ENCODE data around the gene ATG2A. TPM values are rescaled to one million over a fixed set of nuclear protein-coding genes. Genes with fewer than 3 reads are reported as not detected.
A peak's percentile ranks its signal among the peaks of the same experiment; 100 is the strongest.

Gene ATG2A
- 100 to 1,000 TPM in 1 of 5 donors, 10 to 100 TPM in 4; 50.9 to 165 (median 55.4) TPM for total RNA-seq
- total RNA-seq (2013) = 24.9 TPM
- 20.7 to 359 (median 104) reads per million in 29 experiments for total RNA-seq

GRCh38 chr11:64916775-64917662 is at the start of gene ATG2A:
Gene ATG2A (minus strand): TSS chr11:64917209. CDS start chr11:64917135, 74 bp downstream.
- ATAC-seq (replicated peaks in 1 of 4) = peak; percentile 95 to 97 (median 96)
- 0% methylated on average over 35 of the region's 57 CpGs for WGBS (ENCODE audit: insufficient coverage)
- DNase-seq = peak; percentile 96 to 99 (median 99)
- Histone ChIP-seq H3K4me1 (ENCODE audit: control insufficient read depth in 1 of 2, extremely low read depth in 1 of 2, insufficient read depth in 2 of 2, low read length in 2 of 2) (peaks cover 5 to 30% of the 10 kb centered on the region in 2 experiments), H3K27ac (ENCODE audit: low read length) (peak within 1 kb of the TSS; percentile 71), H3K27me3 (replicated peaks in 1 of 2; ENCODE audit: control insufficient read depth in 2 of 2, extremely low read depth in 1 of 2, insufficient read depth in 2 of 2, low read length in 1 of 2) (no peaks in the 10 kb centered on the region), H3K9me3 (no peaks in the 10 kb centered on the region), H3K36me3 (ENCODE audit: control insufficient read depth in 2 of 2, extremely low read depth in 1 of 2, insufficient read depth in 1 of 2, low read length in 1 of 2) (peaks cover 12 to 22% of the 10 kb centered on the region in 2 donors), H3K4me3 (ENCODE audit: control insufficient read depth in 1 of 2, extremely low read depth in 1 of 2, low read length in 1 of 2) (peak within 1 kb of the TSS; percentile 93 to 94)
- H3K4me1 Mint-ChIP-seq = peaks cover 24 to 33% (median 33%) of the 10 kb centered on the region in 3 donors
- H3K4me3 Mint-ChIP-seq = peak within 1 kb of the TSS; percentile 82 to 90 (median 84)
- CTCF ChIA-PET = no interaction called here
- POLR2A ChIA-PET = interaction anchor here in 1 of 2 donors (0.6 to 1.0 kb wide), 2 partner anchors 55 to 582 kb away, joined by 3 read pairs; partner anchors contain the start of gene MAJIN
- H3K27ac Mint-ChIP-seq = peak within 1 kb of the TSS; percentile 95 to 97
- no peaks in the 10 kb centered on the region for H3K9me3 Mint-ChIP-seq
- H3K36me3 Mint-ChIP-seq = peaks cover 5% of the 10 kb centered on the region
- H3K27me3 Mint-ChIP-seq = no peaks in the 10 kb centered on the region

GRCh38 chr11:64963072-64963631 is 46.1 kb upstream of the ATG2A start:
- H3K9me3 ChIP-seq = no peaks in the 10 kb centered on the region
- peaks cover 0 to 14% of the 10 kb centered on the region in 2 experiments for H3K27me3 ChIP-seq (replicated peaks in 1 of 2; ENCODE audit: control insufficient read depth in 2 of 2, extremely low read depth in 1 of 2, insufficient read depth in 2 of 2, low read length in 1 of 2)
- DNase-seq = no peak
- Mint-ChIP-seq H3K36me3 (no peaks in the 10 kb centered on the region), H3K27ac (no peak overlapping the region), H3K4me1 (no peaks in the 10 kb centered on the region), H3K9me3 (no peaks in the 10 kb centered on the region), H3K27me3 (peaks cover 0 to 10% of the 10 kb centered on the region in 2 donors), H3K4me3 (no peak overlapping the region)
- ATAC-seq (replicated peaks in 1 of 4) = no peak
- H3K4me3 ChIP-seq (ENCODE audit: control insufficient read depth in 1 of 2, extremely low read depth in 1 of 2, low read length in 1 of 2) = no peak overlapping the region
- H3K27ac ChIP-seq (ENCODE audit: low read length) = no peak overlapping the region
- ChIA-PET POLR2A (no interaction called here), CTCF (no interaction called here)
- H3K36me3 ChIP-seq (ENCODE audit: control insufficient read depth in 2 of 2, extremely low read depth in 1 of 2, insufficient read depth in 1 of 2, low read length in 1 of 2) = no peaks in the 10 kb centered on the region
- no peaks in the 10 kb centered on the region for H3K4me1 ChIP-seq (ENCODE audit: control insufficient read depth in 1 of 2, extremely low read depth in 1 of 2, insufficient read depth in 2 of 2, low read length in 2 of 2)
- WGBS (ENCODE audit: insufficient coverage) = 87% methylated on average over 3 of the region's 5 CpGs

- ATAC-seq (replicated peaks in 1 of 4) (no peak), DNase-seq (no peak)
- H3K9me3 Mint-ChIP-seq = no peaks in the 10 kb centered on the region
- WGBS (ENCODE audit: insufficient coverage) = 83% methylated on average over 1 of the region's 4 CpGs
- ChIA-PET CTCF (no interaction called here), POLR2A (interaction anchor here in 1 of 2 donors (0.7 kb wide), 1 partner anchor 171 kb away, joined by 5 read pairs; no protein-coding TSS in a partner anchor)
- H3K4me1 Mint-ChIP-seq = no peaks in the 10 kb centered on the region
- Histone ChIP-seq H3K9me3 (no peaks in the 10 kb centered on the region), H3K4me3 (ENCODE audit: control insufficient read depth in 1 of 2, extremely low read depth in 1 of 2, low read length in 1 of 2) (no peak overlapping the region), H3K36me3 (ENCODE audit: control insufficient read depth in 2 of 2, extremely low read depth in 1 of 2, insufficient read depth in 1 of 2, low read length in 1 of 2) (no peaks in the 10 kb centered on the region), H3K4me1 (ENCODE audit: control insufficient read depth in 1 of 2, extremely low read depth in 1 of 2, insufficient read depth in 2 of 2, low read length in 2 of 2) (no peaks in the 10 kb centered on the region), H3K27me3 (replicated peaks in 1 of 2; ENCODE audit: control insufficient read depth in 2 of 2, extremely low read depth in 1 of 2, insufficient read depth in 2 of 2, low read length in 1 of 2) (peaks cover 0 to 32% of the 10 kb centered on the region in 2 experiments), H3K27ac (ENCODE audit: low read length) (no peak overlapping the region)
- no peak overlapping the region for H3K27ac Mint-ChIP-seq
- H3K27me3 Mint-ChIP-seq = peaks cover 2 to 10% of the 10 kb centered on the region in 2 donors
- no peak overlapping the region for H3K4me3 Mint-ChIP-seq
- H3K36me3 Mint-ChIP-seq = no peaks in the 10 kb centered on the region
Observed at GRCh38 chr11:64960719-64961118, 43.7 kb upstream of the ATG2A start.

- Histone ChIP-seq H3K36me3 (ENCODE audit: control insufficient read depth in 2 of 2, extremely low read depth in 1 of 2, insufficient read depth in 1 of 2, low read length in 1 of 2) (no peaks in the 10 kb centered on the region), H3K4me1 (ENCODE audit: control insufficient read depth in 1 of 2, extremely low read depth in 1 of 2, insufficient read depth in 2 of 2, low read length in 2 of 2) (no peaks in the 10 kb centered on the region), H3K27me3 (replicated peaks in 1 of 2; ENCODE audit: control insufficient read depth in 2 of 2, extremely low read depth in 1 of 2, insufficient read depth in 2 of 2, low read length in 1 of 2) (peaks cover 0 to 33% of the 10 kb centered on the region in 2 experiments), H3K9me3 (no peaks in the 10 kb centered on the region), H3K27ac (ENCODE audit: low read length) (no peak overlapping the region), H3K4me3 (ENCODE audit: control insufficient read depth in 1 of 2, extremely low read depth in 1 of 2, low read length in 1 of 2) (no peak overlapping the region)
- ChIA-PET POLR2A (no interaction called here), CTCF (no interaction called here)
- Mint-ChIP-seq H3K4me3 (no peak overlapping the region), H3K27ac (no peak overlapping the region), H3K4me1 (no peaks in the 10 kb centered on the region), H3K27me3 (peaks cover 2 to 10% of the 10 kb centered on the region in 2 donors), H3K9me3 (no peaks in the 10 kb centered on the region), H3K36me3 (no peaks in the 10 kb centered on the region)
- no CpG with 5 or more reads among the region's 3 CpGs for WGBS (ENCODE audit: insufficient coverage)
- no peak for ATAC-seq (replicated peaks in 1 of 4)
- no peak for DNase-seq
Observed at GRCh38 chr11:64959498-64959897, 42.5 kb upstream of the ATG2A start.

GRCh38 chr11:64954201-64954600 is 37.2 kb upstream of the ATG2A start:
- POLR2A ChIA-PET = no interaction called here

GRCh38 chr11:64951529-64951928 is 34.5 kb upstream of the ATG2A start:
- peaks cover 2 to 6% of the 10 kb centered on the region in 2 donors for H3K27me3 Mint-ChIP-seq
- ATAC-seq (replicated peaks in 1 of 4) = no peak
- Histone ChIP-seq H3K27me3 (replicated peaks in 1 of 2; ENCODE audit: control insufficient read depth in 2 of 2, extremely low read depth in 1 of 2, insufficient read depth in 2 of 2, low read length in 1 of 2) (peaks cover 0 to 17% of the 10 kb centered on the region in 2 experiments), H3K27ac (ENCODE audit: low read length) (no peak overlapping the region), H3K4me3 (ENCODE audit: control insufficient read depth in 1 of 2, extremely low read depth in 1 of 2, low read length in 1 of 2) (no peak overlapping the region), H3K9me3 (no peaks in the 10 kb centered on the region), H3K36me3 (ENCODE audit: control insufficient read depth in 2 of 2, extremely low read depth in 1 of 2, insufficient read depth in 1 of 2, low read length in 1 of 2) (no peaks in the 10 kb centered on the region), H3K4me1 (ENCODE audit: control insufficient read depth in 1 of 2, extremely low read depth in 1 of 2, insufficient read depth in 2 of 2, low read length in 2 of 2) (no peaks in the 10 kb centered on the region)
- ChIA-PET POLR2A (no interaction called here), CTCF (interaction anchor here in 1 of 2 donors (0.6 to 0.7 kb wide), 2 partner anchors 529 to 788 kb away, joined by 3 read pairs; no protein-coding TSS in a partner anchor)
- H3K36me3 Mint-ChIP-seq = no peaks in the 10 kb centered on the region
- whole genome bisulfite sequencing (ENCODE audit: insufficient coverage) = no CpG with 5 or more reads among the region's 4 CpGs
- no peaks in the 10 kb centered on the region for H3K4me1 Mint-ChIP-seq
- no peaks in the 10 kb centered on the region for H3K9me3 Mint-ChIP-seq
- H3K4me3 Mint-ChIP-seq = no peak overlapping the region
- no peak overlapping the region for H3K27ac Mint-ChIP-seq
- DNase-seq = no peak

More at GRCh38 chr11:64954201-64954600, 37.2 kb upstream of the ATG2A start:
- Histone ChIP-seq H3K4me3 (ENCODE audit: control insufficient read depth in 1 of 2, extremely low read depth in 1 of 2, low read length in 1 of 2) (no peak overlapping the region), H3K36me3 (ENCODE audit: control insufficient read depth in 2 of 2, extremely low read depth in 1 of 2, insufficient read depth in 1 of 2, low read length in 1 of 2) (no peaks in the 10 kb centered on the region), H3K27me3 (replicated peaks in 1 of 2; ENCODE audit: control insufficient read depth in 2 of 2, extremely low read depth in 1 of 2, insufficient read depth in 2 of 2, low read length in 1 of 2) (peaks cover 0 to 37% of the 10 kb centered on the region in 2 experiments), H3K4me1 (ENCODE audit: control insufficient read depth in 1 of 2, extremely low read depth in 1 of 2, insufficient read depth in 2 of 2, low read length in 2 of 2) (no peaks in the 10 kb centered on the region), H3K9me3 (no peaks in the 10 kb centered on the region), H3K27ac (ENCODE audit: low read length) (no peak overlapping the region)
- Mint-ChIP-seq H3K4me3 (no peak overlapping the region), H3K4me1 (no peaks in the 10 kb centered on the region), H3K27ac (no peak overlapping the region), H3K9me3 (no peaks in the 10 kb centered on the region), H3K27me3 (peaks cover 3 to 7% of the 10 kb centered on the region in 2 donors), H3K36me3 (no peaks in the 10 kb centered on the region)
- DNase-seq = no peak
- CTCF ChIA-PET = no interaction called here
- WGBS (ENCODE audit: insufficient coverage) = 60% methylated on average over 1 of the region's 5 CpGs
- ATAC-seq (replicated peaks in 1 of 4) = no peak

Data from T-cell (primary cell).